Upper lobe of right lung (tissue), 1 donor: ENCODE results near the gene PIK3CD. TPM values are rescaled to one million over a fixed set of nuclear protein-coding genes. Genes with fewer than 3 reads are reported as not detected.

ENCODE experiments used
- ATAC-seq: fragments of 200-7000 bp; cut with Tn5 transposase; one replicate; pipeline ENCODE4 v1.9.1; 2020; ENCODE audit warnings: mild to moderate bottlenecking, moderate library complexity
- DNase-seq: peaks from one replicate; pipeline ENCODE4 v3.0.0-alpha.2; 2020
- H3K27ac ChIP-seq: fragments of 200-600 bp; one replicate; pipeline ENCODE4 v1.8.0; 2022
- H3K27me3 ChIP-seq: fragments of 200-600 bp; one replicate; pipeline ENCODE4 v1.8.0; 2022; ENCODE audit warnings: mild to moderate bottlenecking
- H3K36me3 ChIP-seq: fragments of 200-600 bp; one replicate; pipeline ENCODE4 v1.8.0; 2022
- H3K4me1 ChIP-seq: fragments of 200-600 bp; one replicate; pipeline ENCODE4 v1.8.0; 2022
- H3K4me3 ChIP-seq: fragments of 200-600 bp; one replicate; pipeline ENCODE4 v1.8.0; 2022; ENCODE audit warnings: mild to moderate bottlenecking
- H3K9me3 ChIP-seq: fragments of 200-600 bp; one replicate; pipeline ENCODE4 v1.8.0; 2022
- intact Hi-C: fragments of 100-400 bp; cut with DNase I; formaldehyde crosslinking; loops from one replicate; pipeline ENCODE4 v1.11.0; 2022
- total RNA-seq: library from RNA; stranded (reverse); fragmentation: NEBNext Ultra II Directional; extraction: Animal tissue kit (Norgen Biotek cat#: 25700); gene quantifications from one replicate; pipeline ENCODE4 v1.2.1, GENCODE V29; 2021
- TF ChIP-seq, protein P1 (sequence below): fragments of 200-600 bp; IDR thresholded peaks from one replicate; pipeline ENCODE4 v1.8.0; 2022; ENCODE audit warnings: antibody characterized with exemption
- donor health status: DM: no; HTN: yes; CAD: no; lungs with severe emphysema.

The PIK3CD gene
- total RNA-seq, 1 donor from 2014 or later = 18.2 TPM

DNA sequence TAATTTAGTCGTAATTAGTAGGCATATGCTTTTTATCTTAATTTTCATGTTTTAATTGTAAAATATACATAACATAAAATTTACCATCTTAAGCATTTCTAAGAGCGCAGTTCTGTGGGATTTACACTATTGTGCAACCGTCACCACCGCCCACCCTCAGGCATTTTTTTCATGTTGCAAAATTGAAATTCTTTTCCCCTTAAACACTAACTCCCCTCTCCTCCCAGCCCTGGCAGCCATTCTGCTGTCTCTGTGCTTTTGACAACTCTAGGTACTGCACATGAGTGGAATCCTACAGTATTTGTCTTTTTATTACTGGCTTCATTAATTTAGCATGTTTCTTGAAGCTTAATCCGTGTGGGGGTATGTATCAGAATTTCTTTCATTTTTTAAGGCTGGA is 7.8 kb downstream of the PIK3CD start:
- DNase-seq = no peak
- no peaks in the 10 kb centered on the region for H3K36me3 ChIP-seq
- no peaks in the 10 kb centered on the region for H3K9me3 ChIP-seq
- no peak for ATAC-seq
- TF ChIP-seq, protein P1, sequence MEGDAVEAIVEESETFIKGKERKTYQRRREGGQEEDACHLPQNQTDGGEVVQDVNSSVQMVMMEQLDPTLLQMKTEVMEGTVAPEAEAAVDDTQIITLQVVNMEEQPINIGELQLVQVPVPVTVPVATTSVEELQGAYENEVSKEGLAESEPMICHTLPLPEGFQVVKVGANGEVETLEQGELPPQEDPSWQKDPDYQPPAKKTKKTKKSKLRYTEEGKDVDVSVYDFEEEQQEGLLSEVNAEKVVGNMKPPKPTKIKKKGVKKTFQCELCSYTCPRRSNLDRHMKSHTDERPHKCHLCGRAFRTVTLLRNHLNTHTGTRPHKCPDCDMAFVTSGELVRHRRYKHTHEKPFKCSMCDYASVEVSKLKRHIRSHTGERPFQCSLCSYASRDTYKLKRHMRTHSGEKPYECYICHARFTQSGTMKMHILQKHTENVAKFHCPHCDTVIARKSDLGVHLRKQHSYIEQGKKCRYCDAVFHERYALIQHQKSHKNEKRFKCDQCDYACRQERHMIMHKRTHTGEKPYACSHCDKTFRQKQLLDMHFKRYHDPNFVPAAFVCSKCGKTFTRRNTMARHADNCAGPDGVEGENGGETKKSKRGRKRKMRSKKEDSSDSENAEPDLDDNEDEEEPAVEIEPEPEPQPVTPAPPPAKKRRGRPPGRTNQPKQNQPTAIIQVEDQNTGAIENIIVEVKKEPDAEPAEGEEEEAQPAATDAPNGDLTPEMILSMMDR = no peak
- H3K27ac ChIP-seq = no peak overlapping the region
- H3K4me3 ChIP-seq = no peak overlapping the region
- H3K4me1 ChIP-seq = peaks cover 10% of the 10 kb centered on the region
- intact Hi-C loops = no loop called here
- H3K27me3 ChIP-seq = no peaks in the 10 kb centered on the region

DNA sequence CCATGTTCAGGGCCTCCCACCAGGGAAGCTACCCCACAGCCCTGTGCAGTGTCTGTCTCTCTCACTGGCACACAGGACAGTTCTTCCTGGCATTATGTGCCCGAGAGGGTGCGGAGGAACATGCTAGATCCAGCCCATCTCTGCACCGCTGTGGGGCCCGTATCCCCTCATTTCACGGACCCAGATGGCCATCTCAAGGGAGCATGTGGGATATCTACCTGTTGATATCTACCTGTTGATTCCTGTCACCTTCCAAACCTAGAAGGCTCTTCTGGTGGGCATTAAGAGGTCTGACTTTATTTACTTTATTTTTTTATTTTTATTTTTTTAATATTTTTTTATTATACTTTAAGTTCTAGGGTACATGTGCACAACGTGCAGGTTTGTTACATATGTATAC is 11.7 kb downstream of the PIK3CD start:
- intact Hi-C loops = no loop called here
- Histone ChIP-seq H3K9me3 (no peaks in the 10 kb centered on the region), H3K27me3 (no peaks in the 10 kb centered on the region), H3K36me3 (no peaks in the 10 kb centered on the region), H3K4me3 (no peak overlapping the region), H3K4me1 (peaks cover 7% of the 10 kb centered on the region), H3K27ac (no peak overlapping the region)
- DNase-seq (no peak), ATAC-seq (no peak)
- TF ChIP-seq, protein P1 = no peak

GRCh38 chr1:9665193-9665592 is 13.7 kb downstream of the PIK3CD start:
- Histone ChIP-seq H3K4me1 (no peaks in the 10 kb centered on the region), H3K9me3 (no peaks in the 10 kb centered on the region), H3K4me3 (no peak overlapping the region), H3K27ac (no peak overlapping the region), H3K36me3 (no peaks in the 10 kb centered on the region), H3K27me3 (no peaks in the 10 kb centered on the region)
- intact Hi-C loops = no loop called here
- no peak for DNase-seq
- TF ChIP-seq, protein P1 = no peak
- no peak for ATAC-seq

GRCh38 chr1:9668080-9668479 is 16.5 kb downstream of the PIK3CD start:
- intact Hi-C loops = no loop called here
- TF ChIP-seq, protein P1 = no peak
- Histone ChIP-seq H3K9me3 (no peaks in the 10 kb centered on the region), H3K4me1 (no peaks in the 10 kb centered on the region), H3K4me3 (no peak overlapping the region), H3K27me3 (no peaks in the 10 kb centered on the region), H3K27ac (no peak overlapping the region), H3K36me3 (no peaks in the 10 kb centered on the region)
- DNase-seq = no peak
- no peak for ATAC-seq

GRCh38 chr1:9670085-9670484 is 18.6 kb downstream of the PIK3CD start:
- DNase-seq (no peak), ATAC-seq (no peak)
- Histone ChIP-seq H3K27me3 (no peaks in the 10 kb centered on the region), H3K9me3 (no peaks in the 10 kb centered on the region), H3K27ac (no peak overlapping the region), H3K4me3 (no peak overlapping the region), H3K4me1 (no peaks in the 10 kb centered on the region), H3K36me3 (peaks cover 5% of the 10 kb centered on the region)
- TF ChIP-seq, protein P1 = no peak
- intact Hi-C loops = no loop called here
